ENCODE measurements around the gene BDH1. TPM values are rescaled to one million over a fixed set of nuclear protein-coding genes. Genes with fewer than 3 reads are reported as not detected.
"Not testable (repeated sequence)": the region's sequence is repeated elsewhere in the genome, so short reads cannot be mapped to it uniquely, and the experiment has no call there.

BDH1 gene
- polyA plus RNA-seq, 12 donors: 2.3 to 21.6 (median 4.9) TPM; not detected in 1

DNA sequence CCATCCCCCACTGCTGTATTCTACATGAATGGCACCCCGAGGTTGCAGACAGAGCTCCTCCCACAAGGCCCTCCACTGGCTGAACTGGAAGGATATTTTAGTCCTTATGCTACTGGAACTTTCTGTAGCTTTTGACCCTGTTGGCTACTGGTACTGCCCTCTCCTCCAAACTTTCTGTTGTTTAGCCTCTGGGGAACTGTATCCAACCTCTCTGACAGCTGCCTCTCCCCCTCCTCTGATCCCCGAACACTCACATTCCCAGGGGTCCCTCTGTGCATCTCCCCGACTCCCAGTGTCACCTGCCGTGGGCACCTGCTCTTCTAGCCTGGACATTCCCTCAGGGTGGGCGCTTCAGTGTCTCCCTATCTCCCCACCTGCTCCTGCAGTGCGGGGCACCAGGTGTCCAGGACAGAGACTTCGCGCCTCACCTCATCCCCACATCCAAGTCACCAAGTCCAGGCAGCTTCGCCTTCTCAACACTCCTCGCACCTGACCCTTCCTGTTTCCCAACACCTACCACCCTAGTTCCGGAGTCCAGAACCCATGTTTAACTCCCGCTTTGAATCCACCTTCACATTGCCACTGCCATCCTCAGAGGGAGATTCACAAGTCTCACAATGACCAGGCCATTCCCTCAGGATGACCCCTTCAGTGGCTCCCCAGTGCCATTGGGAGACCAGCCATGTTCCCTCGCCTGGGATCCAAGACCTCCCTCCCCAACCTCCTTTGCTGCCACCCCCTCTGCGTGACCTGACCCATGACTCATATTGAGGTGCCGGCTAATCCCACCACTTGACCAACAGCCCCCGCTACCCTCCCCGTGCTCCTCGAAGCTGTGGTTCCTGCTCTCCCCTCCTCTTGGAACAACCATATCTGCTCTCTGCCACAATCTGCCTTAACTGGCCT lies 34.2 kb downstream of the BDH1 start:
- DNase-seq: no peak

DNA sequence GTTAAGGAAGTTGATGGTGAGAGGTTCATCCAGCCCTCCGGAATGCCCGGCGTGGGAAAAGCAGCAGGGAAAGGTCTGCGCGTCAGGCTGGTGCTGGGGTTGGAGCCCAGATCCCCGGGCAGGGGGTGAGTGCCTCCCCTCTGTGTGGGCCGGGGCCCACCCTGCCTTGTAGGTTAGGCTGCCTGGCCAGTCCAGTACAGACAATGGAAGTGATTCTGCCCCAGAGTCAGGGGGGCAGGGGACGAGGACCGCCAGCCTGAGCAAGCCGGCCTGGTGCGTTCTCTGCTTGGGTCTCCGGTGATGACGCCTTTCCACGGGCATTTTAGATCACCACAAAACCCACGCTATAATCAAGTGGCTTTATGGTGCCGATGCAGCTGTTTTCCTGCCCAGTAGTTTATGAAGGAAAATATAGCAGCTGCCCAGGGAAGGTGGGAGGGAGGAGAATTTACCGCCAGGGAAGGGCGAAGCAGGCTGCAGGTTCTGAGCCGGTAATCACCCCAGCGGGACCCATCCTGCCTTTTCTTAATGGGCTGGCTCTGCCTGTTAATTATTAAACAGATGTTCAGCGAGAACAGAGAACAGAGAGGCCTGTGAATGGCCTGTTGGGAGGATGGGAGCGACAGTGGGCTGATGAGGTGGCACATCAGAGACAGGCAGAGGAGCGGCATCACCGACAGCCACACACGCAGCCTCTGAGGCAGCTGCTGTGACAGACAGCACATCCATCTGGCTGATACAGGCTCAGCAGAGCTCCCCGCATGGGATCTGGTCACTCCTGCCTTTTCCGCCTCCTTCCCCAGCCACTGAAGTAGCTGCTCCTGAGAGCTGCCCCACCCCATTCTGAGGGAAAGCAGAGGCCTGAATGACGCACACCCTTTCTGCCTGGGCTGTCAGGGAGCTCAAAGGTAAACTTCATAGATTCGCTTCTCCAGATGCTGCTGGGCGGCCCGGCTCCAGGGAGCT lies 35.2 kb downstream of the BDH1 start:
- no peak for DNase-seq

DNA sequence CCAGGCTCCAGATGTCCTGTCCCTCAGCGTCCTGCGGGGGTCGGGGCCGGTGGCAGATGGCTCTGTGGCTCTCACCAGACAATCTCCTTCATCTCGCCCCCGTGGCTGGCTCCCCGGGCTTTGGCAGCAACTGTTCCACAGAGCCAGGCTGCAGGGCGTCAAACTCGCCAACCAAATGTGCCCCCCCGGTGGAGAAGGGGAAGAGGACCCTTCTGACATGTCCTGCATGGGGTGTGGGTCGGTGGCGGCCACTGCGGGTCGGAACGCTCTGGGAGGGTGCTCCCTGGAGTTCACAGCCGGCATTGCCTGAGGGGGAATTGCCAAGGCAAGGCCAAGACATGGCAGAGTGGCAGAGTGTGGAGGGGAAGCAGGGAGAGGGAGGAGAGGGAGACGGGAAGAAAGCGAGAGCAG lies 36.0 kb downstream of the BDH1 start:
- no peak for DNase-seq

DNA sequence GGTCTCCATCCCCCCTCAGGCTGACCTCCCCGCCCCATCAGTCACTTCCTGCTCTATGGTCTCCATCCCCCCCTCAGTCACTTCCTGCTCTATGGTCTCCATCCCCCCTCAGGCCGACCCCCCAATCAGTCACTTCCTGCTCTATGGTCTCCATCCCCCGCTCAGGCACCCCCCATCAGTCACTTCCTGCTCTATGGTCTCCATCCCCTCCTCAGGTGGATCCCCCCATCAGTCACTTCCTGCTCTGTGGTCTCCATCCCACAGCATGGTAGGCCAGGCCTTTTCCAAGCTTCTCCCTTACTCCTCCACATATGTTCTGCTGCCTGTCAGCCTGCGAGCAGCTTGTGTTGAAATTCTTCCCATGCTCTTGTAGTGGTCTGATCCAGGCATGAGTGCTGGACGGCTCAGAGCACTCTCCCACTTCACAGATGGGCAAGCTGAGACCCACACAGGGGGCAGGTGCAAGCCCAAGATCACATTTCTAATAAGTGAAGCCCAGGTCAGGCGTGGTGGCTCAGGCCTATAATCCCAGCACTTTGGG lies 36.8 kb downstream of the BDH1 start:
- no peak for DNase-seq

DNA sequence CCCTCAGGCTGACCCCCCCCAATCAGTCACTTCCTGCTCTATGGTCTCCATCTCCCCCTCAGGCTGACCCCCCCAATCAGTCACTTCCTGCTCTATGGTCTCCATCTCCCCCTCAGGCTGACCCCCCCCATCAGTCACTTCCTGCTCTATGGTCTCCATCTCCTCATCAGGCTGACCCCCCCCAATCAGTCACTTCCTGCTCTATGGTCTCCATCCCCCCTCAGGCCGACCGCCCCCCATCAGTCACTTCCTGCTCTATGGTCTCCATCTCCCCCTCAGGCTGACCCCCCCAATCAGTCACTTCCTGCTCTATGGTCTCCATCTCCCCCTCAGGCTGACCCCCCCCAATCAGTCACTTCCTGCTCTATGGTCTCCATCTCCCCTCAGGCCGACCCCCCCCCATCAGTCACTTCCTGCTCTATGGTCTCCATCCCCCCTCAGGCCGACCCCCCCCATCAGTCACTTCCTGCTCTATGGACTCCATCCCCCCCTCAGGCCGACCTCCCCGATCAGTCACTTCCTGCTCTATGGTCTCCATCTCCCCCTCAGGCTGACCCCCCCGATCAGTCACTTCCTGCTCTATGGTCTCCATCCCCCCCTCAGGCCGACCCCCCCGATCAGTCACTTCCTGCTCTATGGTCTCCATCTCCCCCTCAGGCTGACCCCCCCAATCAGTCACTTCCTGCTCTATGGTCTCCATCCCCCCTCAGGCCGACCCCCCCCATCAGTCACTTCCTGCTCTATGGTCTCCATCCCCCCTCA lies 37.7 kb downstream of the BDH1 start:
- DNase-seq: not testable (repeated sequence)

DNA sequence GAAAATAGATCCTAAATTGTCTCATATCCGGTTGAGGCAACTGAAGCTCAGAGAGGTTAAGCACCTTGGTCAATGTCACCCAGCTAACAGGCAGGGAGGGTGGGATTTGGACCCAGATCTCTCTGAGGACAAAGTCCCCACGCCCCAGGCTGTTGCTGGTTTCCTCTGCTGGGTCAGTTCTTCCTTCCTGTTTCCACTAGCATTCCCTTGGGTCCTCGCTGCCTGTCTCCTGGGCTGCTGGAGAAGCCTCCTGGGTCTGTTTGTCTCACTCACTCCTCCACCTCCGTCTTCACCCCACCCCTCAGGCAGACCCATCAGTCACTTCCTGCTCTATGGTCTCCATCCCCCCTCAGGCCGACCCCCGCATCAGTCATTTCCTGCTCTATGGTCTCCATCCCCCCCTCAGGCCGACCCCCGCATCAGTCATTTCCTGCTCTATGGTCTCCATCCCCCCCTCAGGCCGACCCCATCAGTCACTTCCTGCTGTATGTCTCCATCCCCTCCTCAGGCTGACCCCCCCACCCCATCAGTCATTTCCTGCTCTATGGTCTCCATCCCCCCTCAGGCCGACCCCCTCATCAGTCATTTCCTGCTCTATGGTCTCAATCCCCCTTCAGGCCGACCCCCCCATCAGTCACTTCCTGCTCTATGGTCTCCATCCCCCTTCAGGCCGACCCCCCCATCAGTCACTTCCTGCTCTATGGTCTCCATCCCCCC lies 38.7 kb downstream of the BDH1 start:
- not testable (repeated sequence) for DNase-seq

DNA sequence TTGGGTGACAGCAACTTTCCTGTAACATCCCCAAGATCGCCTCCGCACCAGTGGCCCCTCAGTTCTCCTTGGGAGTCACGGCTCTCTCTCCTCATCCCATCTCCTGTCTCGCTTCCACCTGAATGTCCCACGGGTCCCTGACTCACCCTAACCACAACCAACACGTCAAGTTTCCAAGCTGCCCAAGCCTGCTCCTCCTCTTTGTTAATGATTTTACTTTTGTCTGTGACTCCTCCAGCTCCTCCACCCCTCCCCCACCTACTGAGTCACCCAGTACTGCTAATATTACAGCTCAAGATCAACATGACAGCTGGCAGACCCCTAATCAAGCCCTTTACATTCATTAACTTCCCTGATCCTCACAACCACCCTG lies 39.3 kb downstream of the BDH1 start:
- DNase-seq: no peak

DNA sequence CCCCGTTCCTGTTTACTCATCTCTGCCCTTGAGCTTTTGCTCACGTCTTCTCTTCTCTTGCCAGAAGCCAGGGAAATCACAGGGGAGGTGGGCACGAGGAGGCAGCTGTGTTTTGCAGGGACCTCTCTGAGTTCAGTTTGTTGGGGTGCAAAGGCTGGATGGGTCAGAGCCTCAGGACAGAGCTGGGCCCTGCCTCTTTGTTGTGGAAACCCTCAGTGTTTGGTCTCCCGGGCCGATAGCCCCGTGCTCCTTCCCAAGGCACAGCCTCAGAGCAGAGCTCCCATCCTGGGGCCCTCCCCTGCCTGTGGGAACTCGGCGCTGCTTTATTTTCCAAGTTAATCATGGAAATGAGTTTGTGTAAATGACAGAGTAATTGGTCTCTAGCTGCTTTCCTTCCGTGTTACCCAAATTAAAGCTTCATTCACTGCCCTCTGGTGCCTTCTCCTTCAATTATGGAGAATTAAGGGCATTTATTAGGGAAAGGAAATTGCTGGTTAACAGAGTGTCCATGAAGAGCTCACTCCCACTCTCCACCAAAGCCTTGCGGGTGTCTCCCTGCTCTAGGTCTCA lies 40.9 kb downstream of the BDH1 start:
- DNase-seq: no peak

DNA sequence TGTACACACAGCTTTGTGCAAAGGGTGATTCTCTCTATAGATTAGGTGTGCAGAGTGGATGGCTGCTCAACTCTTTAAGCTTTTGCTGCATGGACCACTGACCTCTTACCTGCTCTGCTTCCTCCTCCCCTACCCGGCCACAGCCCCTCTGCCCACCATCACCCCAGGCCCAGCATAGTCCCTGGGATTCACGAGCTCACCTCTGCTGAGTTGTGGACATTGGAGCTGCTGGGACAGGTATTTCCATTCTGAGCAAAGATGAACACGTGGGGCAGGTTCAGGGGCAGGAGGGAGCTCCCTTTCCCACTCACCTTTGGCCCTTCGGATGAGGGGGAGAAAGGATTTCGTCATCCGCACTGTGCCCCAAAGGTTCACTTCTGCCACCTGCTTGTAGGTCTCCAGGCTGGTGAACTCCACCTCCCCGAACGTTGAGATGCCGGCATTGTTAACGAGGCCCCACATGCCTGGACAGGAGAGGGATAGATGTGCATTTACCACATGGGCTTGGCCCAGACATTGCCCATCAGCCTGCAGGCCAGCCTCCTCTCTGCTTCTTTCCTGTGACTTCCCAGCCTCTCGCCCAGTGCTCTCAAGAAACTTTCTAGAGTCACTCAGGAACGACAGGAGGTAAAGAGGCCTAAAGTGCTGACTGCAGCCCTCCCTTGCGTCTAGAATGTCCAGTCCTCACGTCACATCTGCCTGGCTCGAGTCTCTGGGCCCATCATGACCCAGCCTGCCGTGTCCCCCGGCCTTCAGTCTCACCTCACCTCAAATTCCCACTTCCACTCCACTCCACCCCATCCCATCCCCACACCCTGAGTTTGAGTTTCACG lies 41.6 kb downstream of the BDH1 start:
- no peak for DNase-seq

DNA sequence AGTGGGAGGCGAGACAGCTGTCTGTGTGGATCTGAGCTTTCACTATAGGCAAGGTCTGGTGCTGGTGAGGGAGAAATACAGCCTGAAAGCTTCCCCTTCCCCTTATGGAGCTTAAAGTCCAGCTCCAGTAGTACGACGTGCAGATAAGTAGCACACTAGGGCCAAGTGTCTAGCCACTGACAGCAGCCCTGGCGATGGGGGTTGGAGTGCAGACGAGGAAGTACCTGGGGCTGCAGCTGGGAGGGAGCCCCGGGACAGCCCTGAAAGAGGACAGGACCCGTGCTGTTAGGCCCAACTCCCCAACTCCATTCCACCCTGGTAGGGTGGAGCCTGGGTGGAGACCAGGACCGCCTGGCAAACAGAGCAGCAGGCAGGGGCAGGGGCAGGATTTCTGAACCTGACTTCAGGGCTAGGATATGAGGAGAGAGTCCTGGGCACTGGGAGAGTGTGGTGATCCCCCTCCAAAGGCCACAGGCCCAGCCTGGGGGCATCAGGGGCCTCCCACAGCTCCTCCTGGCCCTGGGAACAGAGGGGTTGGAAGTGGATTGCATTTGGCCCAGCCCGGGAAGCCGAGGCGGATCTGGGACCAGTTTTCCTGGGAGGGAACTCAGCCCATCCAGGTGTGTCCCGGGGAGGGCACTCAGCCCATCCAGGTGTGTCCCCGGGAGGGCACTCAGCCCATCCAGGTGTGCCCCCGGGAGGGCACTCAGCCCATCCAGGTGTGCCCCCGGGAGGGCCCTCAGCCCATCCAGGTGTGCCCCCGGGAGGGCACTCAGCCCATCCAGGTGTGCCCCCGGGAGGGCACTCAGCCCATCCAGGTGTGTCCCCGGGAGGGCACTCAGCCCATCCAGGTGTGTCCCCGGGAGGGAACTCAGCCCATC lies 42.8 kb downstream of the BDH1 start:
- no peak for DNase-seq

DNA sequence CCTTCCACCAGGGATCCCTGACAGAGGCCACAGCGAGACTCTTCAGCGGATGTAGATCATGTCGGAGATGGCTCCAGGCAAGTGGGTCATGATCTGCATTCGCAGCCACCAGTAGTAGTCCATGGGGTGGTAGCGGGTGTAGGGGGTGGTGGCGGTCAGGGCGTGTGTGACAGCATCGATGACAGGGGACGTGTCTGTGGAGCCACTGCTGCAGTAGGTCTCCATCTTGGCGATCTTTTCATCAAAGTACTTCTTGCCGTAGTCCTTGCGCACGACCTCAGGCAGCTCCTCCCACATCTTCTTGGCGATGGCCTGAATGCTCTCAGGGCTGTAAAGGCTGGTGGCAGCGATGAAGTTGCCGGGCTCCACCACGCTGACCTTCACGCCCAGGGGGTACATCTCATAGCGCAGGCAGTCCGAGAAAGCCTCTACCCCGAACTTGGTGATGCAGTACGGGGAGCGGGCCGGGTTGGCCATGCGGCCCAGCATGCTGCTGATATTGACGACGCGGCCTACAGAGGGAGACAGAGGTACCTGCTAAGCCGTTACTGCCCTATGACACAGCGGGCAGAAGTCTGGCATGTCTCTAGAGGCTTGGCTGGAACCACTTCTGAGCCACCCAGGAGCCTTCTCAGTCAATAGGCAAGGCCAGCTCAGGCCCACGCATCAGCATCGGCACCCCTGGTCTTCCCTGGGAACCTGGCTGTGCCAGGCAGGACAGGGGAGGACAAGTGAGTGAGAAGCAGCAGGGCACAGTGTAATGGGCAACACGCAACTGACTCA lies 43.7 kb downstream of the BDH1 start:
- no peak for DNase-seq

DNA sequence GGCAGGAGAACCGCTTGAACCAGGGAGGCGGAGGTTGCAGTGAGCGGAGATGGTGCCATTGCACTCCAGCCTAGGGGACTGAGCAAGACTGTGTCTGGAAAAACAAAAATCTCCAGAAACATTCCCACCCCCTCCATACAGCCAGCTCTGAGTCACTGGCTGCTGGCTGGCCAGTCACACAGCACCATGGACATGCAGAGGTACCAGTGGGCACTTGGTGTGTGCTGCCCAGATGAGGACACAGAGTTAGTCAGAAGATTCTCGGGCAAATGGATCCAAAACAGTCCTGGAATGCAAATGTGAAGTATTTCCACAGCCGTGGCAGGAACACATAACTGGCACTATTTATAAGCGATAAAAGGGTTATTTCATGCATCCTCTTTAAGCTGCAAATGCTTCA lies 44.6 kb downstream of the BDH1 start:
- no peak for DNase-seq

DNA sequence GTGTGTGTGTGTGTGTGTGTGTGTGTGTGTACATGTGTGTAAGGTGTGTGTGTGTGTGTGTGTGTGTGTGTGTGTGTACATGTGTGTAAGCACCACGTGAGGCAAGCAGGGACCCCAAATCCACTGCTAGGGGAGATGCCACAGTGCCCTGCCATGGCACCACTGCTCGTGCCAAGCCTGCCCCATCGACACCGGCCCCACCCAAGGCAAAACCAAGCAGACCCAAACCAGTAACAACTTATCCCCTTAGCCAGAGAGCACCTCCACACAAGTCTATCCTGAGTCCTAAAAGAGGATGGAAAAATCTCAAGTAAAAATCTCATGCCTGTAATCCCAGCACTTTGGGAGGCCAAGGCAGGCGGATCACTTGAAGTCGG lies 45.1 kb downstream of the BDH1 start:
- no peak for DNase-seq

DNA sequence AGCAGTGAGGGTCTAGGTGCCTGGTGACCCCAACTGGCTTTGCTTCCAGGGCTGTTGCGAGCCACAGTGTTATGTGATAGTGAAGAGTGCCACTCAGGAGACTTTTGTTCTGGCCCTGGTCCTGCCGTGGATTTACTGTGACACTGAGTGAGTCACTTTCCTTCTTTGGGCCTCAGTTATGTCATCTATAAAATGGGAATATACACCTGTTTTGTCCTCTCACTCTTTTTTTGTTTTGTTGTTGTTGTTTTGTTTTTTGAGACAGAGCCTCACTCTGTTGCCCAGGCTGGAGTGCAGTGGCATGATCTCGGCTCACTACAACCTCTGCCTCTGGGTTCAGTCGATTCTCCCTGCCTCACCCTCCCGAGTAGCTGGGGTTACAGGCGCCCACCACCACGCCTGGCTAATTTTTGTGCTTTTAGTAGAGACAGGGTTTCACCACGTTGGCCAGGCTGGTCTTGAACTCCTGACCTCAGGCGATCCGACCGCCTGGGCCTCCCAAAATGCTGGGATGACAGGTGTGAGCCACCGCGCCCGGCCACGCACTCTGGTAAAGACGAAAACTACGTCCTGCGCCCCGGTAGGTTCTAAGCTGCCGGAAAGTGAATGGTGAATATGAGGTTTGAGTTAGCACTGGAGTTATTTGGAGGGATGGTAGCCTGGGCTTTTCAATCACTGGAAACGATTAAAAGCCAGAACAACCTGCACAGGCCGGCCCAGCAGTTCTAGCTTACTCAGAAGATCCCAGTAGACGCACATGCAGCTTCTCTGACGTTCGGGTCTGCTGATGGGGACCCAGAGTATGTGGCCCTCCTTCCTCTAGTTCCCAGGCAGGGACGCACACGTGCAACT lies 46.6 kb downstream of the BDH1 start:
- no peak for DNase-seq

DNA sequence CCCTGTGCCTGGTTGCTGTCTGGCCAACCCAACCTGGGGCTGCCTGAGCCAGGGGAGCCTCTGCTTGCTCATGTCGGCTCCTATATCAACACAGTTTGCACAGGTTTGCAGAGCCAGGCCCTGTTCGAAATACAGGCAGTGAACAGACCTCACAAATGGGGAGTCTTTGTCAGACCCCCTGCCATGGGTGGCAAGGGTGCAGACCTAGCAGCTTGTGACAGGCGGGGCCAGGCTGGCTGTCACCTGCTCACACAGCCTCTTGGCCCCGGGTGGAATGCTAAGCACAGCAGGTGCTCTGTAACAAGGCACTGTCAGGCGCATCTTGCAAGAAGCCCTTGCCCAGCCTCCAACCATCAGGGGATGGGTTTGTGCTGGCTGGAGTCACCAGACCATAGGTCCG lies 47.3 kb downstream of the BDH1 start:
- no peak for DNase-seq

DNA sequence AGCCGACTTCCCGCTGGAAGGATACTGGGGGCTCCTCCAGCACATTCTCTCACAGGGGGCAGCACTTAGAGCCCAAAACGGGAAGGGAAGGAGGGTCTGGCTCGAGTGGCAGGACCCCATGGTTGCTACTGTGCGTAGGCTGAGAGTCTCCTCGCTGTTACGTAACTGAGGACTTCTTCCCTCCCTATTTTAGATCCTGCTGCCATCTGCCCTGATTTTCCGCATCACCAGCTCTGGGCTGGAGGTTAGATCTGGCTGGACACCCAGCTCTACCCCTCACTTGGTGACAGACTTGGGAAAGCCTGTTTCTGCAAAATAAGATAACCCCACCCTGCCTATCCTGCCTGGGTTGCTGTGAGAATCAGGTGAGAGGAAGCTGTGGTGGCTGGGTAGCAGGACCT lies 47.7 kb downstream of the BDH1 start:
- no peak for DNase-seq

DNA sequence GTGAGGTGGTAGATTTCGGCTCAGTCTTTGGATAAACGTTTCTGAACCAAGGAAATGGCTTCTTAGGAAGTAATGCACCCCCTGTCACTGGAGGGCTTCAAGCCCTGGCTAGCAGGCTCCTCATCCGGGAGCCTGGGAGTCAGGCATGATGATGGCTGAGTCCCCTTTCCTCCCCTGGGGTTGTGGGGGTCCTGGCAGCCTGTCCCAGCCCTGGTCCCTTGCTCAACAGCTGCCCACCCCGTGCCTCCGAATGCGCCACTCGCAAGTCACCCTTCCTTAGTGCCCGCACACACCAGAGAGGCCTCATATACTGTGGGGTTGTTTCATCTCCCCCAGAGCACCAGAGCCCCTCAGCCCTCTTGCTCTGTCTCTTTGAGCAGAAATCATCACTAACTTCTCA lies 48.2 kb downstream of the BDH1 start:
- DNase-seq: no peak
